ENCODE measurements around the gene ELL. TPM values are rescaled to one million over a fixed set of nuclear protein-coding genes. Genes with fewer than 3 reads are reported as not detected.
A peak's percentile ranks its signal among the peaks of the same experiment; 100 is the strongest.

Gene ELL
- polyA plus RNA-seq, 1 of the 3 experiments (the other 2 are of a cell fraction): 7.4 TPM

GRCh38 chr19:18461471-18461870 is 60.4 kb downstream of the ELL start (continued):
- TF ChIP-seq EZH2phosphoT487 (IDR thresholded peaks at IDR 0.05; ENCODE audit: borderline replicate concordance, low read depth): no peak

GRCh38 chr19:18460900-18461299 is 61.0 kb downstream of the ELL start:
- H3K79me2 ChIP-seq (ENCODE audit: insufficient read depth): no peaks in the 10 kb centered on the region
- H3F3A ChIP-seq (replicated peaks; ENCODE audit: insufficient read depth): peaks cover 9% of the 10 kb centered on the region
- peaks cover 9 to 11% of the 10 kb centered on the region in 2 experiments; a peak in 3 of 4 replicates for H3K4me1 ChIP-seq (ENCODE audit: control insufficient read depth in 1 of 2, insufficient read depth in 2 of 2, low read depth in 1 of 2, low read length in 1 of 2)
- ChIA-PET POLR2A (no interaction called here), CTCF (interaction anchor here (0.5 to 8.1 kb wide), 18 partner anchors 11 to 476 kb away, joined by 3 to 215 read pairs (median 10); partner anchors contain the start of gene KXD1)
- DNase-seq: no peak
- no peak overlapping the region for H3K27ac ChIP-seq (ENCODE audit: low read depth in 2 of 2, low read length in 1 of 2)
- no peaks in the 10 kb centered on the region for H3K9me3 ChIP-seq
- H3K4me3 ChIP-seq (ENCODE audit: low read depth in 2 of 2, low read length in 1 of 2): no peak overlapping the region
- no peak overlapping the region for H2AFZ ChIP-seq (ENCODE audit: low read depth)
- no peak overlapping the region for H3K9ac ChIP-seq
- peak overlapping the region; percentile 56; the same call in 1 of the 2 replicates for H3K4me2 ChIP-seq
- H3K36me3 ChIP-seq (replicated peaks in 1 of 2; ENCODE audit: control insufficient read depth in 1 of 2, insufficient read depth in 2 of 2, low read length in 1 of 2): peaks cover 0 to 8% of the 10 kb centered on the region in 2 experiments
- WGBS (ENCODE audit: low lambda C conversion rate): 85% methylated on average over 5 of the region's 12 CpGs
- H3K27me3 ChIP-seq (ENCODE audit: insufficient read depth): no peaks in the 10 kb centered on the region
- no peak for TF ChIP-seq JUND (IDR thresholded peaks at IDR 0.05)
- TF ChIP-seq CHD2 (IDR thresholded peaks at IDR 0.05; ENCODE audit: low read length, partially characterized antibody): no peak
- TF ChIP-seq FOXM1 (IDR thresholded peaks at IDR 0.05; ENCODE audit: low read depth): no peak
- TF ChIP-seq USF1 (IDR thresholded peaks at IDR 0.05; ENCODE audit: borderline replicate concordance, low read depth): no peak
- TF ChIP-seq GATA2 (CRISPR knock-in tag; IDR thresholded peaks at IDR 0.05): no peak
- TF ChIP-seq POLR2AphosphoS5 (IDR thresholded peaks at IDR 0.05; ENCODE audit: low read depth, low read length): no peak
- no peak for TF ChIP-seq EP300 (IDR thresholded peaks at IDR 0.05; ENCODE audit: borderline replicate concordance in 1 of 2, low read depth in 1 of 2, low read length in 1 of 2)
- TF ChIP-seq ZBTB33 (IDR thresholded peaks at IDR 0.05; ENCODE audit: borderline replicate concordance, low read depth): no peak
- no peak for TF ChIP-seq NFIC (IDR thresholded peaks at IDR 0.05; ENCODE audit: borderline replicate concordance)
- no peak for TF ChIP-seq NRF1 (IDR thresholded peaks at IDR 0.05; ENCODE audit: low read depth, low read length)
- no peak for TF ChIP-seq CTCF (IDR thresholded peaks at IDR 0.05)
- no peak for TF ChIP-seq PBX3 (IDR thresholded peaks at IDR 0.05)
- TF ChIP-seq RFX5 (IDR thresholded peaks at IDR 0.05; ENCODE audit: low read length): no peak
- no peak for TF ChIP-seq MAX (IDR thresholded peaks at IDR 0.05; ENCODE audit: low read depth)
- no peak for TF ChIP-seq RXRA (IDR thresholded peaks at IDR 0.05; ENCODE audit: borderline replicate concordance, low read depth)
- no peak for TF ChIP-seq GABPA (IDR thresholded peaks at IDR 0.05; ENCODE audit: low read depth)
- no peak for TF ChIP-seq REST (IDR thresholded peaks at IDR 0.05; ENCODE audit: low read depth, low read length)
- TF ChIP-seq TEAD4 (IDR thresholded peaks at IDR 0.05; ENCODE audit: borderline replicate concordance, insufficient read depth): no peak
- no peaks in the 10 kb centered on the region for H3K9me2 ChIP-seq
- peaks cover 43% of the 10 kb centered on the region for H4K20me1 ChIP-seq (ENCODE audit: insufficient read depth)
